Effector CD4-positive, alpha-beta T cell (primary cell): ENCODE results near the gene RAD50.

Experiments
- DNase-seq: peaks from one replicate; pipeline ENCODE4 v3.0.0-alpha.2; 2020

RAD50 gene

DNA sequence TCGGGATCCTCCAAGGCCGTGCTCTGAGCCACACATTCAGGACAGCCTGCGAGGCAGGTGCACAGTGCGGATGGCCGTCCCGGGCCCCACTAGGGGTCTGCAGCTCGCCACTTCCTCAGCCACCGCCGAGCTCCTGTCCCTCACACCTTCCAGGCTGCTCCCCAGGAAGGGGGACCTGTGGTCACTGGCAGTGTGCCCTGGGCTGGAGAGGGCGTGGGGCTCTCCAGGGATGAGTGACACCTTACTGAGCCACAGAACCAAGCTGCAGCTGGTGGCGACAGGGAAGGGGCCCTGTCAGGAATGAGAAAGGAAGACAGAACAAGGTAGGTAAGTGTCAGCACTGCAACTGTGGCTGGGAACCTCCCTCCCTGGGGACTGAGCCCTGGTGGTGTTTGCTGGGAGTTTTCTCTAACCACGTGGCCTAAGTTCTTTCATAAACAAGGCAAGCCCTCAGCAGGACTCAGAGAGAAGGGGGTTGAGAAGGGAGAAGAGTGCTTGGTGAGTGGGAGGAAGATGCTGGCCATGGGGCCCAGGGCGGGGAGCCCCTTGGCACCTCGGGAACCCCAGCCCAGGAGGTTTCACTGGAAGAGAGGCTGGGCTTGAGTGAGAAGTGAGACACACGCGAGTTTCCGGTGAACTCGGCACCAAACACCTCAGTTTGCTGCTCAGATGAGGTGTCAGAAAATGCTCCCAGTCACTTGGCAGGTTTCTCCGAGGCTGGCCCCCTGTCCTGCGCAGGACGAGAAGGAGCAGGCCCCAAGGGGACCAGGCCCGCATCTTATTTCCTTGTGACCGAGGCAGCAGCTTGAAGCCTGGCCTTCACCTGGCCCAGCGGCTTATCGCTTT is 106.4 kb downstream of the RAD50 start:
- DNase-seq: no peak

DNA sequence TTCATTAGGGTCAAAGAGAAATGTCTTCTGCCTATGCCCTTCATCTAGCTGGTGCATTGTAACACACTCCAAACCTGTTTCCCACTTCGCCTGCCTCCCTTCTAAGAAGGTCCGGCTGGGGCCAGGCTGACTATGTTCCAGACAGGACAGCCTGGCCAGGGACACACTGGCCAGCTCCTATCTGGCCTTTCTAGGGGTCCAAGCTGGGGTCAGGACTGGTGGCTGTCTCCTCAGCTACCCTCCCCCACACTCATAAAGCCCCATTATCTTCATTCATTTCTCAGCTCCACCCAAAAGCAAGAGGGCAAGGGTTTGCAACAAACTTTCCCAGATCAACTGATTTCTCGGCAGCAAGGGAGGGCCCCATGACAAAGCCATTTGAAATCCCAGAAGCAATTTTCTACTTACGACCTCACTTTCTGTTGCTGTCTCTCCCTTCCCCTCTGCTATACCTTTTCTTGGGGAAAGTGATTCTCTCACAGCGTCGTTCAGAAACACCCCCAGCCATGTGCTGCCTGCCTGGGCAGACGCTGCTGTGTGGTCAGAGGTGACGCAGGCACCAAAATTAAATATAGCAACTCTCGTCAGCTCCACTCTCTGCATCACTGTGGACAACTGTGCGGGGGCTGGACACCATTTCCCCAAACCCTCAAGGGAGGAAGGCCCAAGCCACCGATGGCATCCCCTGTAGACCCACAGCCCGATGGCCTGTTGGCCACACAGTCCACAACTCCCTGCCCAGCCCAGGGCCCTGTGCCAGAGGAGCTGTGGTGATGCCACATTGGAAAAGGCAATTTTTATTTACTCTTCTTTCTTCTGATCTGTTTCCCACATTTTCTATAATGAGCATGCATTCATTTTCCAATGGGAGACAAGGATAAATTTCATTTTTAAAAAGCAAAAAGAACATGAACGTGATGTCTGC is 107.3 kb downstream of the RAD50 start:
- no peak for DNase-seq

DNA sequence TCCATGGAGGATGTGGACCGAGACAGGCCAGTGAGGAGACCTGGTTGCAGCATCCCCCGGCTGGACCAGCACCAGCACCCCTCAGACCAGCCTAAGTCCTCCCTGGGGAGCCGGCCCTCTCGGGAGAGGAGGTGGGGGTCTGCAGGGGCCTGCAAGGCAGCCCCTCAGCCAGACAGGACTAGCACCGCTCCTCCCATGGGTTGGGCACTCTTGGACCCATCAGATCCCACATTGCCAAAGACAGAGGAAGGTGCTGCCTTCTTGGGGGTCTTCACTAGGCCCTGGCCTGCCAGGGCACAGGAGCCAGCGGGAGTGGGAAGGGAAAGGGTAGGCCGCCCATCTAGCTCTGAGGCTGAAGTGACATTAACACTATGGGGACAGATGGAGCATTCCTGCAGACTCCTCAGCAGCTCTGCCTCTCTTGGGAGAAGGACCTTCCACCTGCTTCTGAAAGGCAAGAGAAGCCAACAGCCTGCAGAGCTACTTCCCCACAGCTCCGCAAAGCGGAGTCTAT is 108.0 kb downstream of the RAD50 start:
- DNase-seq: no peak

DNA sequence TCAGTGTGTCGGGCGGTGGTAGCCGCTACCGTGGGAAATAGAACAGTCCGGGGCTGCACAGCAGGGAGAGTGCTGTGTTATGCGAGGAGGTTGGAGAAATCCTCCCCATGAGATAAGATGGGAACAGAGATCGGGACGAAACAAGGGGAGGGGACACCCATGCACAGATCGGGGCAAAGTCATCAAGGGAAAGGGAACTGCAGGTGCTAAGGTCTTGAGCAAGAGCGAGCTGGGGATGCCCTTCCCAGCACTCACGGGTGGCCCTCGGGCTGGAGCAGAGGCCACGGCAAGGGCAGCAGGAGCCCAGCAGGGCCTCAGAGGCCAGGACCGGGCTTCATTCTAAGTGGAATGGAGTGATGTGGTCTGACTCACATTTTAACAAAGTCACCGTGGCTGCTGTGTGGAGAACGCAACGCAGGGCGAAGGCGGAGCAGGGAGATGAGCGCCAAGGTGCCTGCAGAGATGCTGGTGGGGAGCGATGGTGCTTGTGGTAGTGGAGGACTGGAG is 108.8 kb downstream of the RAD50 start:
- DNase-seq: no peak

DNA sequence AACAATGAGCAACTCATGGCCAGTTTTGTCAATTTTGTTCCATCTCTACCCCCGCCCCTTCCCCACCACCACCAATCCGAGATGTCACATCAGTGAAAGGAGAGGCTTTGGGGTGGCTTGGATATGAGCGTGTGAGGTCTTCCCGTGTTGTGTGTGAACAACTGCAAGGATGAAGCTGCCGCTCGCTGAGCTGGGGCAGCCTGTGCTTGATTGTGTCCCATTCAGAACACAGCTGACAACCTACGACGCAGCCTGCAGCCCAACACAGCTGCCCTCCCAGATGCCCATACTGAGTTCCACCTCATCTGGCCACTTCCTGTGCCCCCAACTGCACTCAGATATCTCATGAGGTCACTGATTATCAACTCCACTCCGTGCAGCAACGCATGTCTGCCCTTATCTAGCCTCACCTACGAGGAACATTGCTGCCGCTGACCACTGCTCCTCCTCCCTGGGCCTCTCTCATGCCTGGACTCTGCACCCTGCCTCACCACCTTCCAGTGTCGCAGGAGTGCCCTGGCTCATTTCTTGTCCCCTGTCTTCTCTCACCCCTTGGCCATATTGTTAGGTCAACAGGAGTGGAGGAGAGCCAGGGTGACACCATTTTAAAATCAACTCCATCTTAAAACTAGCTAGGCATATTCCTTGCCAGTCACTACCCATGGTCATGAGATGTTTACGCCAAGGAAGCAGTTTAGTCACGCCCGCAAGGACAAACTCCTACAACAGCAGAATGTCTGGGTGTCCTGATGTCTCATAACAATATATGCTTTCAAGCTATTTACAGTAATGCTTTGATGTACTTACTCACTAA is 109.7 kb downstream of the RAD50 start:
- DNase-seq: no peak

DNA sequence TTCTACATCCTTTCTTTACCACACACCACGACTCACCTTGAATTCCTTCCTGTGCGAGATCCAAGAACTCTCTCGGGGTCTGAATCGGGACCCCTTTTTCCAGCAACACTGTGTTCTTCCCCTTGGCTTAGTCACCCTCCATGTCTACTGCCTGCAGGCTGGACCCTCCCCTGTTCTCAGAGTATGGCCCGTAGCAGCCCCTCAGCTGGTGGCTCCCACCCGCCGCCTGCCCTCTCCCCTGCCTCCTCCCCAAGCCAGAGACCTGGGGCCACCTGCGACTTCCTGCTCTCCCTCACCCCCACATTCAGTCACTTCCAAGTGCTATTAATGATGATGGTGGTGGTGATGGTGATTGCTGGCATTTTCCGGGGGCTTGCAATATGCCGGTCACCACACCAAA is 110.5 kb downstream of the RAD50 start:
- DNase-seq: no peak

DNA sequence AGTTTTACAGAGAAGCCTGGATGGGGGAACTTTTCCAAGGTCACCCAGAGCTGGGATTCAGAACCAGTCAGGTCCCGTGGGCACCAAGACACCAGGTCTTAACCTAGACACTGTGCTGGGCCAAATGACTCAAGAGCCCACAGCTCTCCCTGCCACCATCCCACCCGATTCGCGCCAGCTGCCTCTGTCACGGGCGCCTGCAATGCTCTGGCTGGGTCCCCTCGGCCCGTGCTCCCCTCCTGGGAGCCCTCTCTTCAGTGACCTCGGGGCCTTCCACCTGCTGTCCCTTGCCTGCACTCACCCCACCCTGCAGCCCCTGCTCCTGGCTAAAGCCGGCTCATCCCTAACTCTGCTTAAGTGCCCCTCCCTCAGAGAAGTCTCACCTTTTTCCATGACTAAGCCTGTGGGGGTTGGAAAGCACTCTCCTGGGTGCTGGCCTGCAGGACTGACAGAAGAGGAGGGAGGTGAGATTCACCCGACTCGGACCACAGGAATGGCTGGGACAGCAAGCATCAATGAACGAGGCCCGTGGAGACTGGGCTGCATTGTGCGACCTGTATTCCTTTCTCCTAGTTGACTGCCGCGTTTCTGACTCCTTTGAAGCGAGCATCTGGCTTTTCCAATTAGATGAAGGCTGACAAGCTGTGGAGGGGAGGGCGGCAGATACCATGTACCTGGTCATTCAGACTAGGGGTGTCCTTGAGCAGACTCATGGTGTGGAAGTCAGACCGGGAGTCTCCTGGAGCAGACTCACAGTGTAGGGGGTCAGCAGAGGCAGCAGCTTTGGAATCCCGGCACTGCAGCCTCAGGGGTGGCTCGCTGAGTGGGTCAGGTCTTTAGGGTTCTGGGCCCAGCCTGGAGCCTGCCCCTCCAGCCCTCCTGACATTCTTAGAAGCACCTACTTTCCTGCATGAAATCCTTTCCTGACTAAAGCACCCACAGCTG is 111.3 kb downstream of the RAD50 start:
- DNase-seq: no peak

DNA sequence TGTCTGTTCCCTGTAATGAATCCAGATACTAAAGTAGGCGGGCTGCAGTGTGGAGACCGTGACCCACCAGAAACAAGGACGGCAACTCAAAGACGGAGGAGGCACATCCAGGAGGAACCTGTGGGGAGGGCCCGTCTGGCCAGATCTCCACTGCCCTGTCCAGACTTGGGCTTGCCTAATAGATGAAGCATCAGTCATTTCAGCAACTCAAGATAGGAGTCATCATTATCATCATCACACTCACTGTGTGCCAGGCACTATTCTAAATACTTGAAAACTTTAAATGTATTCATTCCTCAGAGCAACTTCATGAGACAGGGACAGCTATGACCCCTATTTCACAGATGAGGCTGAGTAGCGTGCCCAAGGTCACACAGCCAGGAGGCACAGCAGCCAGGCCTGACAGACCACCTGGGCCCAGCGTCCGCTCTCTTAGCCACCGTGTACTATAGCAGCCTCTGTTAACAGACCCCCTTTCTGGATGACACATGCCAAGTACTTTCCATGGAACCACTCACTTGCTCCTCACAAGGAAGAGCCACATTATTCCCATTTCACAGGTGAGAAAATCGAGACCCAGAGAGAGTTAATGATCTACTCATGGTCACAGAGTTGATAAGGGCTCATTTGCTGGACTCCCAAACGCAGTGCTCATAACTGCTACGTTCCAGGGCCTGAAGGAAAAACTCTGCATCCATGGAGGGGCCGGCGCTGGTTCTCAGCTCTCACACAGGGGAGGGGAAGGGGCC is 112.1 kb downstream of the RAD50 start:
- DNase-seq: no peak

DNA sequence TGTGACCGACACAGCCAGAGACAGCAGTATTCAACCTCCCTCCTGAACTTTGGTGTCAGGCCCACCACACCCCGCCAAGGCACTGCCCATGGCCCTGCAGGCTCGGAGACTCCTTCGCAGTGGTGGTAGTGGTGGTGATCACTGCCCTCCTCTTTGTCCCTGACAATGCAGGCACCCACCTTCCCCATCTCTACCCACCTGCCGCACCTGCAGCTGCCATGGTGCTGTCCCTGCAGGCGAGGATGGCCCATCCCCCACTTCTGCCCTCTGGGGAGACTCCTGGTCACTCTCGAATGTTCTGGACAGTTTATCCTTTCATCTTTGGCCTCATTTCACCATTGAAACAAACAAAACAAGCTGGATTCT is 112.7 kb downstream of the RAD50 start:
- DNase-seq: no peak

DNA sequence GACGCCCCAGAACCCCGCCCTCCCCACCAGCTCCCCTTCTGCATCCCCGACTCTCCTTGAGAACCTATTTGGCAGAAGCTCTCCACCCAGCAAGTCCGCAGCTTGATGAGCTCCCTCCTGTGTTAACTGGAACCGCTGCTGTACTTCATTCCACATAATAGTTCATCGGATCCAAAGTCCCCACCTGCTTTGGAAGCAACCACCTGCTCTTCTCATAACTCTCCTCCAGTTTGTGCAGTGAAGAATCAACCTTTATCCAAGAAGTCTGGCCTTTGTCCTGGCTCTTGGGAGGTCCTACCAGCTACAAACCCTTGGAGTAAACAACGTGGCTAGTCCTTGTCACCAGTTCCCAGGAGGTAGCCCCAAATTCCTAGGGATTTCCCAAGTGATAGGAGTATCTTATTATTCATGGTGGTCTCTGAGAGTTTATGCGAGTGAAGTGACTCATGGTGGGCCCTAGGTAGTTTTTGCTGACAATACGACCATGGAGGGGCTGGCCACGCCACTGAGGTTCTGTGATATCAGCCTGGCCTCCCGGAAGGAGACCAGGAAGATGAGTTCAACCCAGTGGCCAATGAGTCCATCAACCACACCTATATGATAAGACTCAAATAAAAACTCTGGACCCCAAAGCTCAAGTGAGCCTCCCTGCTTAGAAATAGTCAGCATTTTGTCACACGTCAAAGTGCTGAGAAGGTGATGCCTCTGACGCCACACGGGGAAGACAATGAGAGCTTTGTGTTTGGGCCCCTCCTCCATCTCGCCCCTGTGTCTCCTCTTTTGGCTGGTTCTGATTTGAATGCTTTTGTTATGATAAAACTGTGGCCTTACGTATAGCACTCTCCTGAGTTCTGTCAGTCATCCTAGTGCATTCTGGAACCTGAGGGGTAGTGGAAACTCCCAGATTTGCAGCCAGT is 113.4 kb downstream of the RAD50 start:
- no peak for DNase-seq

DNA sequence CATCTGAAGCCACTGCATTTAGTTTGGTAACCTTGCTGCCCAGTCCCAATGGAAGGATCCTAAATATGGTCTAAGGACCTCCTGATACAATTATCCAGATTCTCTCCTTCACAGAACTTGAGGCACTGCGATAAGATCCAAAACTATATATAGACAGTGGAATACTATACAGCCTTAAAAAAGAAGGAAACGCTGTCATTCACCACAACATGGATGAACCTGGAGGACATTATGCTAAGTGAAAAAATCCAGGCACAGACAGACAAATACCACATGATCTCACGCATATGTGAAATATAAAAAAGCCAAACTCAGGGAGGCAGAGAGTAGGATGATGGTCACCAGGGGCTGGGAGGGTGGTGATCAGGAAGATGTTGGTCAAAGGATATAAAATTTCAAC is 114.2 kb downstream of the RAD50 start:
- DNase-seq: no peak

DNA sequence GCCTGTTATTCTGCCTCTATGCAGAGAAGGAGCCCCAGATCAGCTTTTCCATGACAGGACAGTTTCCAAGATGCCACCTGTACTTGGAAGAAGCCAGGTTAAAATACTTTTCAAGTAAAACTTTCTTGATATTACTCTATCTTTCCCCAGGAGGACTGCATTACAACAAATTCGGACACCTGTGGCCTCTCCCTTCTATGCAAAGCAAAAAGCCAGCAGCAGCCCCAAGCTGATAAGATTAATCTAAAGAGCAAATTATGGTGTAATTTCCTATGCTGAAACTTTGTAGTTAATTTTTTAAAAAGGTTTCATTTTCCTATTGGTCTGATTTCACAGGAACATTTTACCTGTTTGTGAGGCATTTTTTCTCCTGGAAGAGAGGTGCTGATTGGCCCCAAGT is 116.7 kb downstream of the RAD50 start:
- no peak for DNase-seq

DNA sequence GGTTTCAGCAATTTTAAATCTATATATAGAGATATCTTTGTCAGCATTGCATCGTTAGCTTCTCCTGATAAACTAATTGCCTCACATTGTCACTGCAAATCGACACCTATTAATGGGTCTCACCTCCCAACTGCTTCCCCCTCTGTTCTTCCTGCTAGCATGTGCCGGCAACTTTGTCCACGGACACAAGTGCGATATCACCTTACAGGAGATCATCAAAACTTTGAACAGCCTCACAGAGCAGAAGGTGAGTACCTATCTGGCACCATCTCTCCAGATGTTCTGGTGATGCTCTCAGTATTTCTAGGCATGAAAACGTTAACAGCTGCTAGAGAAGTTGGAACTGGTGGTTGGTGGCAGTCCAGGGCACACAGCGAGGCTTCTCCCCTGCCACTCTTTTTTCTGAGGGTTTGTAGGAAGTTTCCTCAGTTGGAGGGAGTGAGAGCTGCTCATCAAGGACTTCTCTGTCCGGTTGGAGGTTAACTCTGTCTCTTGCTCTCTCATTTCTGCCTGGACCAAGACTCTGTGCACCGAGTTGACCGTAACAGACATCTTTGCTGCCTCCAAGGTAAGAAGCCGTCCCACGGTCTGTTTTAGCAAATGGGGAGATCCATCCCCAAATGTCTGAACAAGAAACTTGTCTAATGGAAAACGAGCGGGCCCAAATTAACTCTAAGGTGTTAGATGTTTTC is 117.3 kb downstream of the RAD50 start, which contains the start of gene IL4:
Gene IL4 (plus strand): TSS at position 51 of the 692 bp plus-strand sequence. CDS start 62 bp downstream, at position 113.
- DNase-seq: no peak

DNA sequence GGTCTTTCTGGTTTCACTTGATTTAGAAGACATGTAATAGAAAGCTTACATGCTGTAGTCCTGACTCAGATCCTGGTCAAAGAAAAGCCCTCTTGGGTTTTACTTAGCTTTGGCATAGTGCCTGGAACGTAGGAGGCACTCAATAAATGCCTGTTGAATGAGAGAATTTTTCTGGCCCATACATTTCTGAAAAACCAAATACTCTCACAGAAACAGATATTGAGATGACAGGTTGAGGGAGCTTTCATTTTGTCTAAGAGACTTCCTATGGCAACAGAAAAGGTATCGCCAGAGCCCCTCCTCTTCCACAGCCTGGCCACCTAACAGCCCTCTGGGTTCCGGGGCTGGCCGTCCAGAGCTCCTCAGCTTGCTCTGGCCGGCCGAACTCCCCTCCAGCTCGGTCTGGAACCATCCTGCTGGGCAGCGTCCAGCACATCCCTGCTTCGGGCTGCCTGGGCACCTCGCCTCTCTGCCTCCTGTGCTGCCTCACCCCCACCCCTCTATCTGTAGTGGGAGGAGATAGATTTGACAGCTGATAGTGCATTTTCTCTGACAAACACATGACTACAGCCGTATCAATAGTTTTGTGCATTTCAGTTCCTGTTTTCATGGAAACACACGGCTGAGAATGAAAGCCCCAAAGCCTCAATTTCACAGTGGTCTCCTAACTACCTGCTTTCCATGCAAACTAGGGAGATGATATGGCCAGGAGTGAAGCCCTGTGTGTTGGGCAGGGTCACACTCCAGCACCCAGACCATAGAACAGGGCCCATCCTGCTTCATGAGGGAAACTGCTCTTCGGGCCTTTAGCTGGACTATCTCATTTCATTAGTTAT is 118.1 kb downstream of the RAD50 start:
- no peak for DNase-seq

DNA sequence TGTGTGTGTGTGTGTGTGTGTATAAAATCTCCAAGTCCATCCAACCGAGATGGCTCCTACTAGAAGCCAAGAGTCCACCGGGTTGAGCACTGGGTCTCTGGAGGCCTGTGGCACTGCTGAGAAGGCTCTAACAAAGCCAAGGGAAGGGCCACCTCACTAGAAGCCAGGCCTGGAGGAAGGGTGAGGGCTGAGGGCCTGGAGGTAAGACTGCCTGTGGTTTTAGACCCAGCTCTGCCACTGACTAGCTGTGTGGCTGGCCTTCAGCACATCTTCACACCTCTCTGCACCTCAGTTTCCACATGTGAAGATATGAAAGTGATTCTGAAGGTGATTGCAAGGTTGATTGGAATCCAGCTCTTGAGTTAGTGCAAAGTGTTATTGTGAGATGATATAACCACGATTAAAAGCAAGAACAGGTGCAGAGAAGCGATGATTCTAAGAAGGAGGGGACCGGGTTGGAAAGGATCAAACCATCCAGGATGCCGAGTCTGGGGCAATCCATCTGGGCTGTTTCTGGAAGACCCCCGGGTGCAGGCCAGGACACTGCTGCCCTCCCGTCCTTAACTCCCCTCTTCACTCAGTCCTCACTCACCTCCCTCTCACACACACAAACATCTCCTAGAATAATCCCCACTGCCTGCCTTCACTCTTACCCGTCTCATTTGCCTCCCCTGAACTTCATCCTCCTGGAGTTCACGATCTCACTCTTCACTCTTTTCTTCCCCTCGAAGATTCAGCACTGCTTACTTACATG is 119.3 kb downstream of the RAD50 start:
- DNase-seq: no peak

DNA sequence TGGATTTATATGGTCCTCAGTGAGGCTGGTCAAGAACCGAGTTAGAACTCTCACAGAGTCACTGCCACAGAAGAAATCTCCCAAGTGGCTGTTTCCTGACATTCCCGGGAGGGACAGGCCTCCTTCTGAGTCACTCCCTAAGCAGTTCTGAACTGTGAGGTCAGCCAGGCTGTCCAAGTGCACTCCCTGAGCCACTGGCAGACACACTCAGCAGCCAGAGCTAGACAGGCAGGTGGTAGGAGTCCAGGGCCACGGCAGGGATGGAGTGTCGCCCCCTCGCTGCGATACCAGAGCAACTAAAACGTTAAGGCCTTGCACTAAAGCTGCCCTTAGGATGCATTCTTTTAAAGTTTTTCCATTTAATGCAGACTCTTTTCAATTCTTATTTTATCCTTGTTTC is 120.4 kb downstream of the RAD50 start:
- DNase-seq: no peak
